Fibroblast of skin of abdomen (primary cell): ENCODE data around the gene IWS1.

Source experiments
- DNase-seq: peaks from one replicate; pipeline ENCODE4 v3.0.0-alpha.2; 2013

Gene IWS1

GRCh38 chr2:127486247-127487058 is 39.8 kb downstream of the IWS1 start:
- DNase-seq = no peak

DNA sequence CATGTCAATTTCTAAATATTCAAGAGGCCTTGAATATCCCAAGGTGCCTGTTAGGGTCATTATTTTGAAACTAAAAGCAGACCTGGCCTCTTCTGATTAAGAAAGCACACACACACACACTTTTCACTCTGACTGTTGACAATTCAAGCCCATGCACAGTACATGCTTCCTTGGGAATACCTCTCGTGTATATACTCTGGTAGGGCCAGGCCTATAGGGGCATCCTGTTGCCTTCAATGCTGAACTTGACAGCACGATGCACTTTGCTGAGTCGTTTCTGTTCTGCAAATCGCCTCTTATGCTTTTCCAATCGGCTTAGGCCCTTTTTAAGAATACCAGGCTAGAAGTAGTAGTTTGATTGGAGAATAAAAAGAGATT is 40.6 kb downstream of the IWS1 start:
- DNase-seq = no peak

- no peak for DNase-seq
These were observed 41.1 kb downstream of the IWS1 start for GRCh38 chr2:127485051-127485693.

- no peak for DNase-seq
These were observed 44.3 kb downstream of the IWS1 start for GRCh38 chr2:127482031-127482430.

- no peak for DNase-seq
These were observed 46.2 kb downstream of the IWS1 start for GRCh38 chr2:127479866-127480743.

- peak; percentile 56 for DNase-seq
These were observed 47.0 kb downstream of the IWS1 start for GRCh38 chr2:127479219-127479825.

GRCh38 chr2:127475788-127476187 is 50.5 kb downstream of the IWS1 start:
- no peak for DNase-seq

DNA sequence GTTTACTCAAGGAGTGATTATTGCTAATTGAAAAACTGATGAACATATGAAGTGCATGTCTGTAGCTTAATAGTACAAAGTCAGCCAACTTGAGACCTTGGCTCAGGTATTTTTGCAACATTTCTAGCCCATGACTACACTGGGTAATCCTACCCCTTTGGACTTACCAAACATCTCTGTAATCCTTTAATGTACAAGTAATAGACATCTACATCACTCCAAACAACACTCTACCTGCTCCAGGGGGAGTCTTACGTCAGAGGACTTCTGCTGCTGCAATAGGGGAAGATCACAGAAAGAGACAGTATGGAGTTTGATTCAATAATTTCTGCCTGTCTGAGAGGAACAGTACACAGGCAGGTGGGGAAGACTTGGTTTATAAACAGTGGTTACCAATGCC is 54.0 kb downstream of the IWS1 start:
- DNase-seq = no peak

DNA sequence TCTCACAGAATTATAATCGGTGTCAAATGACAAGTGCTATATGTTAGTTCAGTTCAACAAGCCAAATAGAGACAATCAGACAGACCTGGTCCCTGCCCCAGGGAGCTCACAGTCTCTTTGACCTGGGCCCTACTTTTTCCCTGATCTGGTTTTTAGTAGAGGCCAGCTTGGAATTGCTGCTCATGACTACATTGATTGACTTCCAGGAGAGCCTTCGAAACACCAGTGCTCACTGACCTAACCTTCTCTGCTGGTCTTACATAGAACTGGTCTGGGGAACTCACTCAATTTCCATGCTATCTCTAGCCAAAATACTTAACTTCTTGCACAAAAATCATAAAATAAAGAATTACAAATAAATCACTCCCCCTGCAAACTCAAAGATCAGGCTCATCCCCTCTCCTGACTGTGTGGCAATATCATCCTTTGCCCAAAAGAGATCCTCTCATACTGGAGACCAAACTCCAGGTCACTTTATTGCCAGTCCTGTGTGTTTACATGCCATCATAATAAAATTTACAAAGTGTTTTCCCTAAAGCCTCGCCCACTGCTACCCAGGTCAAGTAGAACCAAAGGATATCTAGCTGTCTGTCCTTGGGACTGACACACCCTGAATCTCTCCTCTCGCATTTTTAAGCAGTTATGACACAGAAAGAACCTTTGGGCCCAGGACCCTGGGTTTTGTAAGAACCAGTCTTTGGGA is 54.9 kb downstream of the IWS1 start:
- no peak for DNase-seq

- no peak for DNase-seq
These were observed 56.3 kb downstream of the IWS1 start for GRCh38 chr2:127469974-127470373.

- DNase-seq = no peak
These were observed 57.2 kb downstream of the IWS1 start for GRCh38 chr2:127469051-127469450.

- DNase-seq = no peak
These were observed 61.0 kb downstream of the IWS1 start for GRCh38 chr2:127465258-127465657.

- DNase-seq = no peak
These were observed 61.6 kb downstream of the IWS1 start for GRCh38 chr2:127464470-127465257.

DNA sequence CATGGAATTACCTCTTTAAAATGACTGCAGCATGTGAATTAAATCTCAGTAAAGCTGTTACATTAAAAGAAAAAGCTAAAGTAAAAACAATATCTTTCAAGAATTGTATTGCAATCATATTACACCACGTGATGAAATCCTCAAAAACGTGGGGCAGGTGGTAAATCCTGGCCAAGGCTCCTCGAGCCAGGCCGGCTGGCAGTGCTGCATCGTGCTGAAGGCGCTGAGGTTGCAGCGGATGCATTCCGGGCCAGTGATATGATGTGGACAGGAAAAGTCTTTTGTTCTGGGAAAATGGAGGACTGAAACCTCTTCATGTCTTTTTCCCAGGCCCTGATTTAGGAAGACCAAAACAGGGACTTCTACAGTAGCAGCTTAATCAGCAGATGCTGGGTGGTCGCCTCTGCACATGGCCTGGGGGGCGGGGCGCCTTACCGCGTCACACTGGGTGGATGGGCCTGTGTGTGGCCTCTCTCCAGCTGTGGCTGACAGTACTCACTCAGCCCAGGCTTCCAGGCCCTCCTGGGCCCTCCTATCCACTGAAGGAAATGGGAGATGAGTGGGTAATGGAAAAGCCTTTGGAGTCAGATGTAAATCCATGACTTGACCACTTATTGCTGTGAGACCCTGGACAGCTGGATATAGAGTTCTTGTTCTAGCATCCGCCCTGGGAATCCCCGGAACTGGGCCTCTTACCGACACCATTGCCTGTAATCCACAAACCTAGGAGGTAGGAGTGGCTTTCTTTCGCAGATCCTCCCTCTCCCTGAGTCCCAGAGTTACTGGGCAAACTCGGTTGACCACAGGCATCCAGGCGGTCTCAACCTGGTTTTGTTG is 62.9 kb downstream of the IWS1 start:
- peak; percentile 39 for DNase-seq

GRCh38 chr2:127462461-127462860 is 63.8 kb downstream of the IWS1 start:
- DNase-seq = no peak

DNA sequence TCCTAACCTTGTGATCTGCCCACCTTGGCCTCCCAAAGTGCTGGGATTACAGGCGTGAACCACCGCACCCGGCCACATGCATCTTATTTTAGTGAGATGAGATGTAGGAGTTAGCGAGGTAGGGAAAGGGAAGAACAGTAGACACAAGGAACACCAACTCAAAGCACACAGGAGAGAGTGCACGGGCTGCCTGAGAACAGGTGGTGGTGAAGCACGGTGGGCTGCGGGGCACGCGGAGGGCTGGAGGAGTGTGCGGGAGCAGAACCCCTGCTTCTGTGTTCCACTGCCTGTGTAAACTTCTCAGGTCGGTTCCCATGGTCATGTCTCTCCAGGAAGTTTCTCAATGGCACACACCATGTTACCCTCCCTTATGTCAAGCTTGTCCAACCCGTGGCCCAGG is 69.3 kb downstream of the IWS1 start:
- no peak for DNase-seq

DNA sequence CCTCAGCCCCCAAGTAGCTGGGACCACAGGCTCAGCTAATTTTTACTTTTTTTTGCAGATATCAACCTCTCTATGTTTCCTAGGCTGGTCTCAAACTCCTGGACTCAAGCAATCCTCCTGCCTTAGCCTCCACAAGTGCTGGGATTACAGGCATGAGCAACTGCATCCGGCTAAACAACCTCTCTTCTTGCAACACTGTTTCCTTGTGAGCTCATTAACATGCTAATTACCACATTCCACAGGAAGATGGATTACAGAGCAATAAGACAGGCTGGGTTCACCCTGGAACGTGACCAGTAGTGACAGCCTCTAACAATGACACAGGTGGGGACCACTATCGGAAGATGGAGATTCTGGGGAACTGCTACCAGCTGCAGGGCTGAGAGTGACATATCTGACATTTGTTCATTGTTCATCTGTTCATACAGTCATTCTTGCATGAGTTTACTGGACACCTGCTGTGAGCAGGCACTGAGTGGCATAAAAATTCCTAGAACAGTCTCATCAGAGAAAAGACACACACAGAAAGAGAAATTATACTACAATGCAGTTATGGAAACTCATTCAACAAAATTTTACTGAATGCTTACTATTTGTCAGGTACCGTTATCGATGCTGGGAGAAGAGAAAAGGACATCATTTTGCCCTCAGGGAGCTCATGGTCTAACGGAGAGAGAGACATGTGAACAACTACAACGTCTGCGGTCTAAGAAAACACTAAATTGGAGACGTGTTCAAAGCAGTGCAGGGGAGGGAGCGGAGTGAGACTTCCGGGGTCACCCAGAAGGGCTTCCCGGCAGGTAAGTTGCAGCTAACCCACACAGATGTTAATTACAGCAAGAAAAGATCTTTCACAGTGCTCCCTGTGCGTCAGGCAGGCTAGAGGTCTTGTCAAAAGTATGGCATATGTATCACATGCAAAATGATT is 70.5 kb downstream of the IWS1 start:
- peak; percentile 3 for DNase-seq

- no peak for DNase-seq
These were observed 71.4 kb downstream of the IWS1 start for GRCh38 chr2:127454595-127455565.
